GM23248 (cell line): ENCODE results near the gene ZFYVE19. TPM values are rescaled to one million over a fixed set of nuclear protein-coding genes. Genes with fewer than 3 reads are reported as not detected.

Source experiments
- DNase-seq: peaks from one replicate; pipeline ENCODE4 v3.0.0-alpha.2; 2015
- H2AFZ ChIP-seq: fragments of 200-600 bp; sonication (generic); 2 replicates; pipeline ENCODE4 v1.6.1; 2016; ENCODE audit warnings: antibody characterized with exemption
- H3F3A ChIP-seq: fragments of 200-600 bp; sonication (generic); 2 replicates; pipeline ENCODE4 v1.6.1; 2016; ENCODE audit warnings: mild to moderate bottlenecking, antibody characterized with exemption, mixed run types; ENCODE audit not compliant: insufficient read depth
- H3K27ac ChIP-seq: fragments of 200-600 bp; sonication (generic); 2 replicates; pipeline ENCODE4 v1.5.1; 2016; ENCODE audit warnings: mild to moderate bottlenecking
- H3K27me3 ChIP-seq: fragments of 200-600 bp; sonication (generic); replicated peaks from 2 replicates; pipeline ENCODE4 v1.6.1; 2016; ENCODE audit warnings: mild to moderate bottlenecking; ENCODE audit not compliant: insufficient read depth
- H3K36me3 ChIP-seq: fragments of 200-600 bp; sonication (generic); 2 replicates; pipeline ENCODE4 v1.6.1; 2016; ENCODE audit warnings: low read depth, mild to moderate bottlenecking
- H3K4me1 ChIP-seq: fragments of 200-600 bp; sonication (generic); 2 replicates; pipeline ENCODE4 v1.6.1; 2016; ENCODE audit warnings: mild to moderate bottlenecking; ENCODE audit not compliant: insufficient read depth
- H3K4me2 ChIP-seq: fragments of 200-600 bp; sonication (generic); one replicate; pipeline ENCODE4 v1.6.1; 2016; ENCODE audit warnings: mild to moderate bottlenecking; ENCODE audit not compliant: unreplicated experiment
- H3K4me3 ChIP-seq: fragments of 200-600 bp; sonication (generic); 2 replicates; pipeline ENCODE4 v1.5.1; 2016; ENCODE audit warnings: mild to moderate bottlenecking
- H3K79me2 ChIP-seq: fragments of 200-600 bp; sonication (generic); 2 replicates; pipeline ENCODE4 v1.6.1; 2016; ENCODE audit warnings: mild to moderate bottlenecking; ENCODE audit not compliant: insufficient read depth
- H3K9ac ChIP-seq: fragments of 200-600 bp; sonication (generic); 2 replicates; pipeline ENCODE4 v1.6.1; 2016; ENCODE audit warnings: mild to moderate bottlenecking
- H3K9me2 ChIP-seq: fragments of 200-600 bp; sonication (generic); 2 replicates; pipeline ENCODE4 v1.6.1; 2016; ENCODE audit warnings: mixed run types, mild to moderate bottlenecking, moderate library complexity; ENCODE audit not compliant: insufficient read depth
- H3K9me3 ChIP-seq: fragments of 200-600 bp; sonication (generic); one replicate; pipeline ENCODE4 v1.6.1; 2017; ENCODE audit warnings: low read depth
- H4K20me1 ChIP-seq: fragments of 200-600 bp; sonication (generic); 2 replicates; pipeline ENCODE4 v1.6.0; 2016; ENCODE audit not compliant: insufficient read depth
- EZH2 ChIP-seq: fragments of 200-600 bp; sonication (generic); IDR thresholded peaks from 2 replicates; pipeline ENCODE4 v1.6.1; 2018; ENCODE audit warnings: antibody characterized with exemption, mild to moderate bottlenecking; ENCODE audit not compliant: insufficient read depth, poor library complexity, severe bottlenecking
- EZH2phosphoT487 ChIP-seq: fragments of 200-600 bp; sonication (generic); IDR thresholded peaks from 2 replicates; pipeline ENCODE4 v1.6.1; 2018; ENCODE audit warnings: antibody characterized with exemption, moderate library complexity, mild to moderate bottlenecking, low read depth; ENCODE audit not compliant: insufficient read depth
- whole genome bisulfite sequencing, 2 experiments: methylation state at CpG; one replicate each; pipeline ENCODE4 v1.1.6; 2015 to 2017; ENCODE audit warnings: low lambda C conversion rate in 2 of 2, low coverage in 1 of 2; ENCODE audit errors: missing lambda C conversion rate in 2 of 2; 5-methylcytosine and 5-hydroxymethylcytosine counted together
- in situ Hi-C: fragments of 300-500 bp; cut with MboI; formaldehyde crosslinking; loops from 2 replicates; pipeline ENCODE4 v1.15.0; 2020
- polyA plus RNA-seq: library from polyadenylated mRNA; unstranded; fragments of >200 nt; fragmentation: Nextera tagmentation; extraction: Ambion mirVana; gene quantifications from 2 replicates; pipeline ENCODE4 v1.2.1, GENCODE V29; 2016
- total RNA-seq: library from RNA; depleted of rRNA; stranded (reverse); fragments of >200 nt; shearing (Covaris generic); gene quantifications from 2 replicates; pipeline ENCODE4 v1.2.3, GENCODE V29; 2014

The ZFYVE19 gene
- total and polyA plus RNA-seq, 2 experiments from 2014 or later = 15.0 to 33.5 TPM

- no peaks in the 10 kb centered on the region for H3K9me2 ChIP-seq
- no peak overlapping the region for H2AFZ ChIP-seq
- H3F3A ChIP-seq = no peaks in the 10 kb centered on the region
- no peak overlapping the region for H3K4me3 ChIP-seq
- DNase-seq = no peak
- TF ChIP-seq EZH2 = no peak
- H4K20me1 ChIP-seq = no peaks in the 10 kb centered on the region
- no peaks in the 10 kb centered on the region for H3K36me3 ChIP-seq
- in situ Hi-C loops = no loop called here
- H3K4me1 ChIP-seq = no peaks in the 10 kb centered on the region
- WGBS, 2 experiments = 22 to 26% methylated on average over 30 to 34 of the region's 34 CpGs
- H3K9me3 ChIP-seq = no peaks in the 10 kb centered on the region
- H3K27ac ChIP-seq = no peak overlapping the region
- H3K27me3 ChIP-seq = peaks cover 13% of the 10 kb centered on the region; the same call in 1 of the 2 replicates
- H3K9ac ChIP-seq = no peak overlapping the region
- H3K79me2 ChIP-seq = no peaks in the 10 kb centered on the region
- H3K4me2 ChIP-seq = no peak overlapping the region
These were observed 36.5 kb downstream of the ZFYVE19 start for GRCh38 chr15:40843261-40843884.

- Histone ChIP-seq H3K4me1 (no peaks in the 10 kb centered on the region), H3K4me3 (peak within 1 kb of the TSS; percentile 43), H3K9ac (no peak within 1 kb of the TSS), H3K27ac (no peak within 1 kb of the TSS), H4K20me1 (no peaks in the 10 kb centered on the region), H3F3A (no peaks in the 10 kb centered on the region), H3K9me2 (no peaks in the 10 kb centered on the region), H3K9me3 (no peaks in the 10 kb centered on the region), H3K27me3 (peaks cover 13% of the 10 kb centered on the region; the same call in 1 of the 2 replicates), H3K36me3 (no peaks in the 10 kb centered on the region), H2AFZ (peak within 1 kb of the TSS; percentile 51), H3K4me2 (peak within 1 kb of the TSS; percentile 30), H3K79me2 (no peaks in the 10 kb centered on the region)
- peak; percentile 41 for DNase-seq
- in situ Hi-C loops = no loop called here
- WGBS, 2 experiments = 2 to 3% methylated on average over 50 to 63 of the region's 89 CpGs
- TF ChIP-seq EZH2phosphoT487 (no peak), EZH2 (peak; percentile 90)
These were observed 37.2 kb downstream of the ZFYVE19 start, which contains the start of gene SPINT1 for GRCh38 chr15:40843885-40844695. TSS of gene SPINT1 (plus strand) at chr15:40844048. CDS start at chr15:40844555, 507 bp downstream.

- 2 to 3% methylated on average over 19 to 28 of the region's 28 CpGs for WGBS, 2 experiments
- Histone ChIP-seq H3K4me2 (peak overlapping the region; percentile 30), H3K79me2 (no peaks in the 10 kb centered on the region), H3K27ac (no peak overlapping the region), H3F3A (no peaks in the 10 kb centered on the region), H3K27me3 (peaks cover 13% of the 10 kb centered on the region; the same call in 1 of the 2 replicates), H3K9me2 (no peaks in the 10 kb centered on the region), H3K9ac (no peak overlapping the region), H2AFZ (peak overlapping the region; percentile 51), H4K20me1 (no peaks in the 10 kb centered on the region), H3K36me3 (no peaks in the 10 kb centered on the region), H3K4me1 (no peaks in the 10 kb centered on the region), H3K4me3 (peak overlapping the region; percentile 43), H3K9me3 (no peaks in the 10 kb centered on the region)
- TF ChIP-seq EZH2phosphoT487 (no peak), EZH2 (peak; percentile 29)
- in situ Hi-C loops = no loop called here
- peak; percentile 42 for DNase-seq
These were observed 37.8 kb downstream of the ZFYVE19 start for GRCh38 chr15:40844696-40845030.

GRCh38 chr15:40845036-40845435, 38.1 kb downstream of the ZFYVE19 start:
- Histone ChIP-seq H3F3A (no peaks in the 10 kb centered on the region), H3K4me1 (no peaks in the 10 kb centered on the region), H4K20me1 (no peaks in the 10 kb centered on the region), H3K4me3 (peak overlapping the region; percentile 43; the same call in 1 of the 2 replicates), H3K79me2 (no peaks in the 10 kb centered on the region), H3K27me3 (peaks cover 13% of the 10 kb centered on the region; the same call in 1 of the 2 replicates), H2AFZ (peak overlapping the region; percentile 51), H3K9me3 (no peaks in the 10 kb centered on the region), H3K27ac (no peak overlapping the region), H3K4me2 (peak overlapping the region; percentile 30), H3K9me2 (no peaks in the 10 kb centered on the region), H3K9ac (no peak overlapping the region), H3K36me3 (no peaks in the 10 kb centered on the region)
- in situ Hi-C loops = no loop called here
- 55 to 62% methylated on average over 10 to 12 of the region's 12 CpGs for WGBS, 2 experiments
- no peak for DNase-seq
- TF ChIP-seq EZH2phosphoT487 (no peak), EZH2 (no peak)
